Stimulated activated CD4-positive, alpha-beta T cell treated with anti-CD3 and anti-CD28 coated beads, Interleukin-1b, Interleukin-23, amount 100 ng/mL, for 48 hours (primary cell): Measurements from ENCODE around the gene TCAF1.
"Not testable (repeated sequence)": the region's sequence is repeated elsewhere in the genome, so short reads cannot be mapped to it uniquely, and the experiment has no call there.

Experiments
- DNase-seq: peaks from one replicate; pipeline ENCODE4 v3.0.0-alpha.2; 2020

TCAF1 gene

DNA sequence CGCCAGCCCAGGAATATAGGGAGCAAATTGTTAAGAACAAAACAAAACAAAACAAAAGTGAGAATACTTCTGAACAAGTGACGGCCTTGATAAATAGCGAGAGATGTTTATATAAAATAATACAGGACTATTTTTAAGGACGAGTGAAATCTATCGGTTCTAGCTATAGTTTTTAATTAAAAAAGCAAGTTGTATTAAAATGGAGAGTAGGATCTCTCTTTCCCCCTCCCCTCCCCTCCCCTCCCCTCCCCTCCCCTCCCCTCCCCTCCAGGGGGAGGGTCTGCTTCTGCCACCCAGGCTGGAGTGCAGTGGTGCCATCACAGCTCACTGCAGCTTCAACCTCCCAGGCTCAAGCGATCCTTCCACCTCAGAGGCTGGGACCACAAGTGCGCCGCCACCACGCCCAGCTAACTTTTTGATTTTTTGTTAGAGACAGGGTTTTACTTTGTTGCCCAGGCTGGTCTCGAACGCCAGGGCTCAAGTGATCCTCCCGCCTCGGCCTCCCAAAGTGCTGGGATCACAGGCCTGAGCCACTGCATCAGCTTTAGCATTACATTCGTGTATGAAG, 440 bp upstream of the TCAF1 start:
- no peak for DNase-seq

DNA sequence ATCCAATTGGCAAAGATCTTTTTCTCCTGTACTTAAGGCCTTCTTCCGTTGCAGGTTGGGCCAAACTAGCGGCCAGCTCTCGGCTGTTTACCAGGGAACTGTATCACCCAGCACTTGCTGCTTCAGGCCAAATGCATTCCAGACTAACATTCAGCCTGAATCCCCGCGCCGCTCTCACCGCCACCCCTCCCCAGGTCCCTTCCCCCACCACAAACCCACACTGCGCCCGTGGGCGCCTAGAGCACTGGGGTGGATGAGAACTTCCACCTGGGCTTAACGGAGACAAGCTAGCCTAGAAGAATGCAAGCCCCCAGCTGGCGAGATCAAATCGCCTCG, 676 bp downstream of the TCAF1 start:
- no peak for DNase-seq

DNA sequence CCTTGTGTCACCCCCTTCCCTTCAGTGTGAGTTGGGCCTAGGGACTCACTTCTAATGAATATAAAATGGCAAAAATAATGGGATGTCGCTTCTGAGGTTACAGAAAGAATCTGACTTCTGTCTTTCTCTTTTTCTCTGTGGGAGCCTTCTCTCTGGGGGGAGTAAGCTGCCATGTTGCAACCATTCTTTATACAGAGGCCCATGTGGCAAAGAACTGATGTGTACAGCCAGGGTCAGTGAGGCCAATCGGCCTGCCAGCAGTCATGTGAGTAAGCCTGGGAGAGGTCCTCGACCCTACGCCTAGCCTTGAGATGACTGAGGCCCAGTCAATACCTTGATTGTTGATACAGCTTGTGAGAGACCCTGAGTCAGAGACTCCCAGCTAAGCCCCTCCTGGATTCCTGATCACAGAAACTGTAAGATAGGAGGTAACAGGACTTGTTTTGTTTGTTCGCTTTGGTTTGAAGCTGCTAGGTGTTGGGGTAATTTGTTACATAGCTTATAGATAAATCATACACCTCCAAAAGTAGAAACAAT, 1.7 kb downstream of the TCAF1 start:
- no peak for DNase-seq

DNA sequence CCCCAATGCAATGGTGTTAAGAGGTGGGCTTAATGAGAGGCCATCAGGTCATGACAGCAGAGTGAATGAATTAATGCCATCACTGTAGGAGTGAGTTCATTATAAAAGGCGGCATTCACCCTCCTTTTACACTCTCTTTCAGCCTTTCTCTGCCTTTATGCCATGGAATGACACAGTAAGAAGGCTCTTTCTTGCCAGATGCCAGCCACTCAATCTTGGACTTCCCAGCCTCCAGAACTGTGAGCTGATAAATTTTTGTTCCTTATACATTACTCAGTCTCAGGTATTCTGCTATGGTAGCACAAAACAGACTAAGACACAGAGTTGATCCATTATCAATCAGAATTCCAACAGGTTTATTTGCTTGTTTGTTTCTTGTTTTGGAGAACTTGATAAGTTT, 3.2 kb downstream of the TCAF1 start:
- no peak for DNase-seq

DNA sequence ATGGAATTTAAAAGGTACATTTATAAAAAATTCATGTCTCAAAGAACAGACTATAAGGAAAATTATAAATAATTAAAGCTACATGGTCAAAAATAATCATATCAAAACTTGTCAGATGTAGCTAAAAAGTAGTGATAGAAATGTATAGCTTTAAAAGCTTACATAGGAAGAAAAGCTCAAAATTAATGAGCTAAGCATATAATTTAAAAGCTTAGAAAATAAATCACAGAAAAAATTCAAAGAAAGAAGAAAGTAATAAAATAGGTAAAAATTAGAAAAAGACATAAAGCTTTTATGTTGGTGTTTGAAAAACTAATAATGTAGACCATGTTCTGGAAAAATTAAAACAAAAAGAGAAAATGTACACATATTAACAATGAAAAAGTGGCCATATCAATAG, 5.3 kb downstream of the TCAF1 start:
- DNase-seq = no peak

DNA sequence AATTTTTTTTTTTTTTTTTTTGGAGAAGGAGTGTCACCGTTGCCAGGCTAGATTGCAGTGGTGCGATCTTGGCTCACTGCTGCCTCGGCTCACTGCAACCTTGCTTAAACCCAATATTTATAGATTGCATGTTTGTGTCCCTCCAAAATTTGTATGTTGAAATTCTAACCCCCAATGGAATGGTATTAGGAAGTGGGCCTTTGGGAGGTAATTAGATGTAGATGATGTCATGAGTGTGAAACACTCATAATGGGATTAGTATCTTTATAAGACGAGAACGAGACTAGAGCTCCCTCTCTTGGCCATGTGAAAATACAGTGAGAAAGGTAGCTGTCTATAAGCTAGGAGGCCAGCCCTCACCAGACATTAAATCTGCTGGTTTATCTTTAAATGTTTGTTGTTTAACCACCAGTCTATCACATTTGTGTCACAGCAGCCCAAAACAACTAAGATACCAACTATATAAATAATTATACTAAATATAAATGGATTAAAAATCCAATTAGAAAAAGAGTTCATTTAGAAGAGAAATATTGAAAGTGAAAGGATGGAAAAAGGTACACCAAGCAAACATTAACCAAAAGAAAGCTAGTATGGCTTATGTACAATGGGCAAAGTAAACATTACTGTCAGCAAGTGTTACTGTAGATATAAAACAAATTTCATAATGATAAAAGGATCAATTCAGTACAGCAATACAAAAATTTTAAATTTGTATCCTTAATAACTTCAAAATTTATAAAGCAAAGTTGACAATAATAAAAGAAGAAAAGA, 9.3 kb downstream of the TCAF1 start:
- DNase-seq = no peak

DNA sequence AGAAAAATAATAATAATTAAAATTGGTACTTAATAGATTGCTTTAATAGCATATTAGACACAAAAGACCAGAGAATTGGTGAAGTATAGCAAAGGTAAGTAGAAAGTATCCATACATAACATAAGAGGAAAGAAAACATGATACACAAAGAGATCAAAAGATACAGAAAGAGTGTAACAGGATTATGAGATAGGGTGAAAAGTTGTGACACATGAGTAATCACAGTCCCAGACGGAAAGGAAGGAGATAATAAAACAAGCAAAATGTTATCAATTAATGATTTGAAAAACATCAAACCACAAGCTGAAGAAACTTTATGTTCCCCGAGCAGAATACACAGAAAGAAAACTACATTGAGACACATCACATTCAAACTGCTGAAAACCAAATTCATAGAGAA, 10.5 kb downstream of the TCAF1 start:
- no peak for DNase-seq

DNA sequence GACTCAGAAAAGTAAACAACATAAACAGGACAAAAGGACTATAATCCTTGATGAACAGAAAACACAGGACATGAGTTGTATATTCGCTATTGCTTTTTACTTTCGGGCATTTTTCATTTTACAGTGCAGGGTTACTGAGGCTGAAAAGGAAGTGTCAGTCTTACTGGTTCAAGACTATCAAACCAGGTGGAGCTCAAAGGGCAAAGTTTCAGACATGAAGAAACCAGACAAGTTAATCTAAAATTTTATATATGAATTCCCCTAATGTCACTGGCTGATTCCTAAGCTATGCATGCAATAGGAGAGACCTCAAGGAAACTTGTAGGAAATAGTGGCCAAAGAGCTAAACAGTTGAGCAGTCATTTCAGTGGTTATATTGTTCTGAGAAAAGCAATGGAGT, 11.4 kb downstream of the TCAF1 start:
- no peak for DNase-seq

DNA sequence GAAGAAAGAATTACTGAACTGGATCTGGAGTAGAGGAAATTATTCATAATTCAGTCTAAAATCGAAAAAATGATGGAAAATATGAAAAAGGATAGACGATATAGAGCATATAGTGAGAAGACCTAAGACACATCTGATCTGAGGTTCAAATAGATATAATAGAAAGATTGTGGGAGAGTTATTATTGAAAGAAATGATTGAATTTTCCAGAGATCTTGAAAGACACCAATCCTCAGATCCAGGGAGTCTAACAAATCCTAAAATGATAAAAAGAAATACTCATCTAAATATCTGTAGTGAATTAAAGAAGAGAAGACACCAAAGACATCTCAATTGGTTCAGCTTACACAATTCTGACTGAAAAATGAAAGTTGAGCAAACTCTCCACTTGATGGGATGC, 12.9 kb downstream of the TCAF1 start:
- DNase-seq = no peak

DNA sequence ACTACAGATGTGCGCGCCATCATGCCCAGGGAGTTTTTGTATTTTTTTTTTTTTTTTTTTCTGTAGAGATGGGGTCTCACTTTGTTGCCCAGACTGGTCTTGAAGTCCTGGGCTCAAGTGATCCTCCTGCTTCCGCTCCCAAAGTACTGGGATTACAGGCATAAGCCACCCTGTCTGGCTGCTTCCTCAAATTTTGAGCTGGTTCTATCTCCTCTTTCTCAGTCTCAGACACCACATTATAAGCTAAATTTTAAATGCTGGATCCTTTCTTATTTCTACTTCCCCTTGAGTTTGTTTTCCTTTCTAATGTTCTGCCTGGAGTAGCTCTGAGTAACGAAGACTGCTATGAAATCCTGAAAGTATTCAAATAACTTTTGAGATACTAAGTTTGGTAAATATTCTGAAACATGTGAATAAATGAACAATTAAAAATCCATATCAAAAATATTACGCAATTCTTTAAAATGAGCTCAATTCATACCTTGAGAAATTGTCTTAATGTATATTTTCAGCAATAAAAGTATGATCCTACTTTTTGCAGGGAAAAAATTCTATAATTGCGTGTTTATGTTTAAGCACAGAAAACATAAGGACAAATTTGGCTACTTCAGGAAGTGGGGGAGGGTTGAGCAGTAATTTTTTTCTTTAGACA, 15.0 kb downstream of the TCAF1 start:
- no peak for DNase-seq

DNA sequence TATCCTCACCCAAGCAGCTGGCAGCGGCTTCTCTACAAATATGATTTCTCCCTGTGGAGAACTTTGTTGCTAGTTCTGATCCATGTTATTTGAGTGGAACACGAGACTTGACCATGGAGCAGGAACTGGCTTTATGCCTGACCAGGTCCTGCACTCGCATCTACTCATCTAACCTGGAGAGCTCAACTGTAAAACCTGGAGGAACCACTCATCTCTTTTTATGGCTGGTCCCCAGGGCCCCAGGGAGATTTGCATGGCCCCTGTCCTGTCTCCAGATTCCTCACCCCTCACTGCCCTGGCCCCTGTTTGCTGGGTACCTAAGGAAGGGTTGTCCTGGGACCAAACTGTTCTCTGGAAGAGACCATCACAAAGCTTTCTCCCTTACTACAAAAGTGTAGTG, 16.0 kb downstream of the TCAF1 start:
- DNase-seq = no peak

DNA sequence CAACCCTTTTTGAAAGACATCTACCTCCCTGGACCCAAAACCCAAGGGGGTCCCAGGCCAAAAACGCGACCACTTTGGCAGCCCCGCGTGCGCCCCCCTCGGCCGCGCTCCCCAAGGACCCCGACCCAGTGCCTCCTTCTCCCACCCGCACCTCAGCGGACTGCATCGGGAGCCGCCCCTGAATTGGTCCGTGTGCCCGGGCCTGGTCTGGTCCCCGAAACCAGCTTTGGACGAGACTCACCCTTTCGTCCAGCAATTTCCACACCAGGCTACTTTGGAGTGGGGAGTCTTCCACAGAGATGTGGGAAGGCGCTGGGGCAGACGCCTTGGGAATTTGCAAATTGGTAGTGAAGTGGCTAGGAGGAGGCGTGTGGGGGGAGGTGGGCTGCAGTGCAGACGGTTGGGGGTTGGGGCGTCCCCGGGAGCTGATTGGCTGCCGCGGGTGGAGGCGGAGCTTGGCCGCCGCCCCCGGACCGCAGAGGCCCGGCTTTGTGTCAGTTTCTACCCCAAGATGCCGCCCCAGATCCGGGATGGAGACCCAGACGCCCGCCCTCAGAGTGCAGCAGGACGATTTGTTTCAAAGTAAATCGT, 16.9 kb downstream of the TCAF1 start:
- peak; percentile 7 for DNase-seq

DNA sequence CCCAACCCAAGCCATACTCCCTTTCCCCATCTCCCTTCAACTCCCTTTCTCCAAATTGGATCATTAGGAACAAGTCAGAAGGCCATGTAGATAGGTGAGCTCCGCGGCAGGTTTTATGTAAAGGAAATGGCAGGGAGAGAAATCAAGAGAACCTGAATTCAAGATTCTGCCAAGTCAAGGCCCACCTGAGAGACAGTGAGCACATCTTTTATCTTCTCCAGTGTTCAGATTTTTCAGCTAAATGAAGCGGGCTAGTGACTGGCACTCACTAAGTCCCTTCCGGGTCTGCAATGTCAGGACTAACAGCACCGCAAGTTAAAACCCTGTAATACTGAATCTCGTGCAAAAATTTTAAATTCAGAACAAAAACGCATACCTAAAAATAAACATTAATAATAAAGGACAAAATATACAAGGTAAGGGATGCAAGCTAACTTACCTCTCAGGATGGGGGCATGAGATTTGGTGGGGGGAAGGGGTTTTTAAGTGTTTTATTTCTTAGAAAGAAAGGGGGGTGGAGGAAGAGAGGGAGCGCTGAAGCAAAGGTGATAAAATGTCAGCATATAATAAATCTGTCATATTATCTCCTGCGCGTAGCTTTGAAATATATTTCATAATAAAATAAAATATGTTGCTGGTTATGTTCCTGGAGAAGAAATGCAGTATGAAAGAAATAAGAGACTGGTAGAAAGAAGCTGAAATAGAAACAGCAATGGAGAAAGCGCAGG, 17.6 kb downstream of the TCAF1 start:
- DNase-seq = no peak

DNA sequence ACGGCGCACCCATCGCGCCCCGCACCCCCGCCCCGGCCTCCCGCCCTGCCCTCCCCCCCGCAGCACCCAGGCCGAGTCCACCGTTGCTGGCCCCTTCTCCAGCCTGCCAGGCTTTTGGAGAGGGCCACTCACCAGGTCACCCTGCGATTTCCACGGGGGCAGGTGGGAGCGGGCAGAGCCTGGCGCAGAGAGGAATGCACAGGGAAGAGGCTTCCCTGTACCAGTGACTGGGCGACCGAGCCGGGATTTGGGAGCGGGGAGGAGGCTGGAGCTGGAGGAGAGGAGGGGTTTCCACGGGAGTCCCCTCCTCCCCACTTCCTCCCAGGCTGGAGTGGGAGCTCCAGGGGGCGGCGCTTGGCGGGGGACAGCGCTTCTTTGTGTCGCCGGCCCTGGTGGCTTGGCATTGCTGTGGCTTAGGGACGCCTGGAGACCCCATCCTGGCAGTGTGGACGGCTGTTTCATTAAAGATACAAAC, 19.3 kb downstream of the TCAF1 start:
- DNase-seq = no peak

DNA sequence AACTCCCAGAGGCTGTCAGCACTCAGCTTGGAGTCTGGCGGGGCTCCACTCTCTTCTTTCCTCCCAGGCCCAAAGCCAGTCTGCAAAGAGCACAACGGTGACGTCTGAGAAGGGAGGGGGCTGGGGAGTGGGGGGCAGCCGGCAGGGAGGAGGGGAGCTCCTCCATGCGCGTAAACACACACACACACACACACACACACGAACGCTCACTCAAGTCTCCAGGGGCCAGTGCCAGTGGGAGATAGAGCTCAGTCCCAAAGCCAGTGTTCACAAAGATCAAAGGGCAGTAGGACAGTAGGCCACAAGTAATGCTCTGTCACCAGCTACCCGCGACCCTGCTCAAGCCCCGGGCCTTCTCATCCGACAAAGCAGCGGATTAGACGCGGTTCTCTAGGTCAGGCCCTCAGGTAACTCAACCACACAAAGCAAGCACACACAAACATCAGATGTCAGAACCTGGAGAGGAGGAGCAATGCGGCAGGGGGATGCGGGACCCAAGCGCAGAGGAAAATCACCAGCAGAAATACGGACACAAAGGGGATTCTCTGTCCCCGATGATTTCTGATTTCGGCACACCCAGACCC, 19.9 kb downstream of the TCAF1 start:
- no peak for DNase-seq

DNA sequence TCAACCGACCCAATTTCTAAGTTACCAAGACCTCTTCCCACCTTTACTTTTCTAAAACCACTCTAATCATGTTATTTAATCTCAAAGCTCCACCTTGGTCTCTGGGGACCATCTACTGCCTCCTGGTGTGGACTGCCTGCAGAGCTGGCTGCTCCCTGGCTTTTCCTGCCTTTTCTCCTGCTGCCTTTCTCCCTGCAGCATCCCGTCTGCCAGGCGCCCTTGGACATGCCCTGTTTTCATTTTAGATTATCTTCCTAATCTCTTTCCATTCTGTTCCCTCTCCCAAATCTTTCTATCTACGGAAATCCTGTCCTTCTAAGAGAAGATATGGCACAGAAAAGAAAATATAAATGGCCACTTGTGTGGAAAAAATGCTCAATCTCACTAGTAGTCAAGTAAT, 23.1 kb downstream of the TCAF1 start:
- no peak for DNase-seq

DNA sequence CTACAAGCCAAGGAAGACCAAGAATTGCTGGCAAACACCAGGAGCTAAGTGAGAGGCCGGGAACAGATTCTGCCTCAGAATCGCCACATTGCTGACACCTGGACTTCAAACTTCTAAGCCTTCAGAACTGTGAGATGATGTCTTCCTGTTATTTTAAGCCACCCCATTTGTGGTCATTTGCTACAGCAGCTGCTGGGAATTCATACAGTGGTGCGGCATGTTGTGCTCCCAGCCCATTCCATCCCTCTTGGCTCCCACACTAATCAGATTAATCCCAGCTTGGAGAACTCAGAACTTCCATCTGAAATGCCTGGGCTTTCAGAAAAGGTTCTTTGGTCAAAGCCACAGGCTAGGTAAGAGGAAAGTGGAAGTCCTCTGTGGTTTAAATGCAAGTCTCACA, 24.9 kb downstream of the TCAF1 start:
- DNase-seq = no peak

DNA sequence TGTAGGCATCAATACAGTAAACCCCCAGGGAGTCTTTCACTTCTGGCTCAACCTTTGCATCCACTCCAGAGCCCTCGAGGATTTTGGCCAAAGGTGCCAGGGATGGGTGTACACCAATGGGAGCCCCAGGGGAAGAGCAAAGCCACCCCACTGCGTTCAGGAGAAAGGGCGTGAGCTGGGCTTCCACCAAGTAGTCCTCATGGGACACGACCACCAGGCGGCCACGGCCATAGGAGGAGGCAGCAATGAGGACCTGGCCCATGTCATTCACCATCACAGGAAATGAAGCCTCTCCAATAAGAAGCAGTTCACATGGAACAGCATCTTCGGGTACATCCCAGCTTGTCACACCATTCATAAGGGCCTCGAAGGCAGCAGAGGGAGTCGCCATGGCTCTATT, 25.8 kb downstream of the TCAF1 start:
- no peak for DNase-seq

DNA sequence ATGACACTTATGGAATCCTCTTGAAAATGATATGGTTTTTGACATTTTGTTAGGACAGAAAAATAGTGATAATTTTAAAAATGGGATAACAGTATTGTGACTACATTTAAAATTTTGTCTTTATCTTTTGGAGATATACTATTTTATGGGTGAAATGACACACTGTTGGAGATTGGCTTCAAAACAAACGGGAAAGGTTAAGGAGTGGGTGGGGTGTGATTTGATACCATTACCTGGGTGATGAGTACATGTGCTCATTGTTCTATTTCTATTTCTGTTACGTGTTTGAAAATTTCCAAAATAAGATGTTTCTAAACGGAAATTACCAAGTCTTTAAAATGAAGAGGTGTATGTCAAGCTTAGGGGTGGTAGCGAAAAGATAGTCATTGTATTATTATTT, 28.7 kb downstream of the TCAF1 start:
- not testable (repeated sequence) for DNase-seq

DNA sequence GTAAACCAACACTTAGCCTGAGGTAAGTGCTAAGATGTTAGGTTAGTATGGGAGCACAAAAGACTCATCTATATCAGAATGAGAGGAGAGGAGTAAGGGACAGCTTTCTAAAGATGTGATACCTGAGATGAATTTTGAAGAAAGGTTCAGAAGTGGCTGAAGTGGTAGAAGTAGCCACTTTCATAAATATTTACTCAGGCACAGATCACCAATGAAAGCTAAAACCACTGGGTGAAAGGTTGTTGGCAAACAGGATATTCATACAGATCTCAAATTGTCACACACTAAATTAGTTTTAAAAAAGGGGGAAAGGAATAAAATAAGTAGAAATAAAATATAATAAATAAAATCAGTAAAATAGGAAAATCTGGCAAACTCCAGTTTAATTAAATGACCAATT, 30.4 kb downstream of the TCAF1 start:
- DNase-seq = not testable (repeated sequence)

DNA sequence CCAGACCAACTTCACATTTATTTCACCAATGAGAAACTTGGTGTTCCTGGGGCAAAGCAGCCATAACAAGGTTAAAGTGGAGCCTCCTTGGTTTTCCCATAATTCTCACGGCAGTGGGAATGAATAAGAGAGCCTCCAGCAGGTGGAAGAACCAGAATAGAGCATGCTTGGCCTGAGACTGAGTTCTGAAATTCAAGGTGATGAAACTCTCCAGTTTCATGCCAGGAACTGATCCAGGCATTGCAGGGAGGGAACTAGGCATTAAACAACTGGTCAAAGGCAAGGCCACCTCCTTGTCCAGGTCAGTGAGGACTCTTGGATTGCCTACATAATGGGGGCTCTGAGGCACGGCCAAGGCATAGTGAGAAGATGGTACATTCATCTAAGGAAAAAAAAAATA, 44.0 kb downstream of the TCAF1 start:
- DNase-seq = not testable (repeated sequence)

DNA sequence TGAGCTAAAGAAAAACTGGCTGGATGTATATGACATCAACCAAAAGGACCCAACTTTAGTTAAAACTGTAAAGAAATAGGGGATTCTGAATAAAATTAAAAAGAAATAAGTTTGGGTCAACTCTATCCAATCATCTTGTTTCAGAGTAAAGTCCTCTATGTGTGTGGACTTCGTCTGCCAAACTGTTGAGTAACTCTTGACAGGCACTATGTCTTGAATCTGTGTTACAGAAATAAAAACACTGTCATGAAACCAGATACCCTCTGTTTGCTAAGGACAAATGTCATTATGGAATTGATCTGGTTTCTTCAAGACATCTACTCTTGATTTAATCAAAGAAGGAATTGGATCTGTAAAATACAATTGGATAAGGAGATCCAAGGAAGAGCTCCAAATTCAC, 46.5 kb downstream of the TCAF1 start:
- not testable (repeated sequence) for DNase-seq

DNA sequence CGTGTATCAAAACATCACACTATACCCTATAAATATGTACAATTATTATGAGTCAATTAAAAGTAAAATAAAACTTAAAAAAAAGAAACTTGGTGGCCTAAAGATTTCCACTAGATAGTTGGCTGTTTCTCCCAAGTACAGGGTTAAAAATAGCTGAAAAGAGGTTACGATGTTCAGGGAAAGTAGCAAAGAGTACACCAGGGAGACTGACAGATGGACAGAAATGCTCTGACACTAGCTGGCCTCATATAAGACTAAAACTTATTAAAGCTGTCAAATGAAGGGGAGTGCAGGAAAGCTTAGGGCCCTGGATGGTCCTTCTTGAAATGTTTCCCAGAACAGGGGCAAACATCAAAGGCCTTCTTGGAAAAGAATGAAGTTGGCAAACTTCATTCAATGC, 51.3 kb downstream of the TCAF1 start:
- DNase-seq = no peak
